Left kidney (tissue), 2 donors: ENCODE results near the gene HCST. TPM values are rescaled to one million over a fixed set of nuclear protein-coding genes. Genes with fewer than 3 reads are reported as not detected.

Experiments
- DNase-seq: peaks from one replicate; pipeline ENCODE4 v3.0.0-alpha.2; 2013
- polyA plus RNA-seq: library from polyadenylated mRNA; unstranded; fragments of 120-200 nt; gene quantifications from one replicate; pipeline ENCODE4 v1.2.1, GENCODE V29; 2013; ENCODE audit not compliant: insufficient read length

The HCST gene
- polyA plus RNA-seq, 1 donor = 1.1 TPM

- no peak for DNase-seq
These were observed 35.3 kb downstream of the HCST start for GRCh38 chr19:35937345-35938281.

GRCh38 chr19:35938282-35939224 lies 36.2 kb downstream of the HCST start:
- DNase-seq = no peak

- DNase-seq = no peak
These were observed 37.2 kb downstream of the HCST start for GRCh38 chr19:35939307-35940077.

GRCh38 chr19:35940078-35940775 lies 37.9 kb downstream of the HCST start:
- no peak for DNase-seq

GRCh38 chr19:35940839-35941238 lies 38.5 kb downstream of the HCST start:
- DNase-seq = no peak

GRCh38 chr19:35942235-35942634 lies 39.9 kb downstream of the HCST start:
- no peak for DNase-seq

- DNase-seq = no peak
These were observed 41.3 kb downstream of the HCST start for GRCh38 chr19:35943321-35944301.

GRCh38 chr19:35944556-35944955 lies 42.2 kb downstream of the HCST start:
- DNase-seq = no peak

GRCh38 chr19:35945121-35945790 lies 42.9 kb downstream of the HCST start:
- DNase-seq = no peak

- no peak for DNase-seq
These were observed 43.9 kb downstream of the HCST start for GRCh38 chr19:35946203-35946602.

- DNase-seq = no peak
These were observed 46.8 kb downstream of the HCST start for GRCh38 chr19:35949131-35949530.

Other genes with a start within 250 kb of the HCST start
- 13.1 TPM for gene UPK1A, start 236.0 kb upstream of the HCST start, polyA plus RNA-seq
- gene ZBTB32, start 198.0 kb upstream of the HCST start, polyA plus RNA-seq = 0.32 TPM
- 34.5 TPM for gene KMT2B, start 184.5 kb upstream of the HCST start, polyA plus RNA-seq
- gene IGFLR1, start 160.1 kb upstream of the HCST start, polyA plus RNA-seq = 4.9 TPM
- gene U2AF1L4, start 157.1 kb upstream of the HCST start, polyA plus RNA-seq = 19.0 TPM
- gene PSENEN, start 156.9 kb upstream of the HCST start, polyA plus RNA-seq = 54.4 TPM
- 8.8 TPM for gene LIN37, start 154.0 kb upstream of the HCST start, polyA plus RNA-seq
- 19.7 TPM for gene HSPB6, start 145.5 kb upstream of the HCST start, polyA plus RNA-seq
- gene PROSER3, start 144.4 kb upstream of the HCST start, polyA plus RNA-seq = 26.5 TPM
- 27.3 TPM for gene ARHGAP33, start 127.0 kb upstream of the HCST start, polyA plus RNA-seq
- gene PRODH2, start 89.7 kb upstream of the HCST start, polyA plus RNA-seq = 39.3 TPM
- 123 TPM for gene NPHS1, start 50.0 kb upstream of the HCST start, polyA plus RNA-seq
- 9.0 TPM for gene KIRREL2, start 45.6 kb upstream of the HCST start, polyA plus RNA-seq
- 25.0 TPM for gene APLP1, start 34.0 kb upstream of the HCST start, polyA plus RNA-seq
- gene NFKBID, start 2.0 kb upstream of the HCST start, polyA plus RNA-seq = 4.4 TPM
- gene TYROBP, start 5.8 kb downstream of the HCST start, polyA plus RNA-seq = 7.4 TPM
- gene LRFN3, start 33.8 kb downstream of the HCST start, polyA plus RNA-seq = 10.2 TPM
- 9.4 TPM for gene SDHAF1, start 92.7 kb downstream of the HCST start, polyA plus RNA-seq
- gene SYNE4, start 106.3 kb downstream of the HCST start, polyA plus RNA-seq = 14.0 TPM
- gene ALKBH6, start 111.7 kb downstream of the HCST start, polyA plus RNA-seq = 15.3 TPM
- 55.9 TPM for gene CLIP3, start 130.3 kb downstream of the HCST start, polyA plus RNA-seq
- gene THAP8, start 151.8 kb downstream of the HCST start, polyA plus RNA-seq = 9.2 TPM
- gene WDR62, start 152.4 kb downstream of the HCST start, polyA plus RNA-seq = 7.8 TPM
- gene OVOL3, start 208.6 kb downstream of the HCST start, polyA plus RNA-seq = not detected
- 42.6 TPM for gene POLR2I, start 212.3 kb downstream of the HCST start, polyA plus RNA-seq
- 110 TPM for gene TBCB, start 212.9 kb downstream of the HCST start, polyA plus RNA-seq
- gene CAPNS1, start 237.5 kb downstream of the HCST start, polyA plus RNA-seq = 520 TPM
- gene COX7A1, start 249.9 kb downstream of the HCST start, polyA plus RNA-seq = 25.6 TPM